ENCODE results near the gene KLHL2.

Gene KLHL2

GRCh38 chr4:165324236-165324917 is 117.0 kb downstream of the KLHL2 start:
- no peak for TF ChIP-seq CTCF (IDR thresholded peaks at IDR 0.05; ENCODE audit: insufficient read depth, low read depth, low read length, missing control alignments)
- H3K4me3 ChIP-seq (ENCODE audit: low read length), result no peak overlapping the region
- DNase-seq (ENCODE audit: low read depth), result no peak

GRCh38 chr4:165324918-165325304 is 117.5 kb downstream of the KLHL2 start:
- H3K4me3 ChIP-seq (ENCODE audit: low read length), result no peak overlapping the region
- DNase-seq (ENCODE audit: low read depth), result no peak
- no peak for TF ChIP-seq CTCF (IDR thresholded peaks at IDR 0.05; ENCODE audit: insufficient read depth, low read depth, low read length, missing control alignments)

- H3K4me3 ChIP-seq (ENCODE audit: low read length), result no peak overlapping the region
- peak; percentile 90 for DNase-seq (ENCODE audit: low read depth)
- TF ChIP-seq CTCF (IDR thresholded peaks at IDR 0.05; ENCODE audit: insufficient read depth, low read depth, low read length, missing control alignments), result no peak
These were observed 118.6 kb downstream of the KLHL2 start for GRCh38 chr4:165325732-165326512.

- peak overlapping the region; percentile 70 for H3K4me3 ChIP-seq (ENCODE audit: low read length)
- TF ChIP-seq CTCF (IDR thresholded peaks at IDR 0.05; ENCODE audit: insufficient read depth, low read depth, low read length, missing control alignments), result no peak
- peak; percentile 50 for DNase-seq (ENCODE audit: low read depth)
These were observed 119.5 kb downstream of the KLHL2 start for GRCh38 chr4:165326831-165327210.

- TF ChIP-seq CTCF (IDR thresholded peaks at IDR 0.05; ENCODE audit: insufficient read depth, low read depth, low read length, missing control alignments), result no peak
- H3K4me3 ChIP-seq (ENCODE audit: low read length), result peak within 1 kb of the TSS; percentile 95
- DNase-seq (ENCODE audit: low read depth), result peak; percentile 100
These were observed 120.1 kb downstream of the KLHL2 start, which contains the start of gene MSMO1 for GRCh38 chr4:165327211-165328100. MSMO1 (plus strand) TSS chr4:165327669; CDS start chr4:165333371, 5,702 bp downstream.

- H3K4me3 ChIP-seq (ENCODE audit: low read length), result peak overlapping the region; percentile 95
- DNase-seq (ENCODE audit: low read depth), result no peak
- no peak for TF ChIP-seq CTCF (IDR thresholded peaks at IDR 0.05; ENCODE audit: insufficient read depth, low read depth, low read length, missing control alignments)
These were observed 120.7 kb downstream of the KLHL2 start for GRCh38 chr4:165328101-165328425.
